Transverse colon (tissue), 4 donors: ENCODE data around the gene EIF4E3. TPM values are rescaled to one million over a fixed set of nuclear protein-coding genes. Genes with fewer than 3 reads are reported as not detected.

ENCODE experiments used
- DNase-seq: peaks from one replicate; pipeline ENCODE4 v3.0.0-alpha.2; 2019
- H3K27ac ChIP-seq, 4 donors: fragments of 200-600 bp; sonication (generic); 2 replicates each; pipeline ENCODE4 v1.5.1; 2016 to 2018; ENCODE audit warnings: inconsistent platforms in 4 of 4
- H3K27me3 ChIP-seq: fragments of 200-600 bp; sonication (generic); 2 replicates; pipeline ENCODE4 v1.5.1; 2017; ENCODE audit warnings: inconsistent platforms
- H3K36me3 ChIP-seq, 4 donors: fragments of 200-600 bp; sonication (generic); 2 replicates each; pipeline ENCODE4 v1.5.1; 2017 to 2019; ENCODE audit warnings: inconsistent platforms in 4 of 4
- H3K4me1 ChIP-seq, 4 donors: fragments of 200-600 bp; sonication (generic); 2 replicates each; pipeline ENCODE4 v1.5.1; 2017 to 2020; ENCODE audit warnings: inconsistent platforms in 4 of 4
- H3K4me3 ChIP-seq, 4 donors: fragments of 200-600 bp; sonication (generic); 1 replicate in 1 of 4; 2 replicates in 3 of 4; pipeline versions ENCODE4 v1.5.1 to v1.6.1; 2017 to 2019; ENCODE audit warnings: inconsistent platforms in 4 of 4
- H3K9me3 ChIP-seq, 2 donors: fragments of 200-600 bp; sonication (generic); 2 replicates each; pipeline ENCODE4 v1.5.1; 2017 to 2019; ENCODE audit warnings: inconsistent platforms in 2 of 2
- EP300 ChIP-seq: sonication (generic); formaldehyde crosslinking; IDR thresholded peaks from one replicate; pipeline ENCODE4 v1.6.1; 2017; ENCODE audit warnings: antibody characterized with exemption, low read depth
- POLR2A ChIP-seq: fragments of 450-650 bp; IDR thresholded peaks from one replicate; pipeline ENCODE4 v1.6.1; 2016; ENCODE audit warnings: antibody characterized with exemption, mild to moderate bottlenecking, moderate library complexity
- POLR2AphosphoS5 ChIP-seq, 3 donors: sonication (generic); formaldehyde crosslinking; IDR thresholded peaks; one replicate each; pipeline ENCODE4 v1.6.1; 2016; ENCODE audit warnings: antibody characterized with exemption in 3 of 3
- WGBS, 2 donors: methylation state at CpG; one replicate each; pipeline ENCODE4 v1.1.5; 2018; ENCODE audit warnings: low coverage in 1 of 2; 5-methylcytosine and 5-hydroxymethylcytosine counted together
- in situ Hi-C, 4 donors: fragments of 200-750 bp; cut with MboI; loops; one replicate each; pipeline versions ENCODE4 v1.15.0 to v1.15.1; 2017; ENCODE audit warnings: low sequenced_read_pairs in 3 of 4, low pct_ligation_motif_present in 1 of 4, low pct_unique_long_range_greater_than_20kb in 1 of 4
- intact Hi-C: fragments of 100-400 bp; cut with DNase I; formaldehyde crosslinking; loops from one replicate; pipeline ENCODE4 v1.15.1; 2023; ENCODE audit warnings: low total_unique reads
- total RNA-seq, 4 donors: library from RNA; depleted of rRNA; stranded (reverse); fragments of >200 nt; gene quantifications; one replicate each; pipeline ENCODE4 v1.1.0, GENCODE V29; 2016
- TF ChIP-seq, protein P1 (sequence below), 5 experiments: fragments of 200-600 bp in 3 of 5; fragments of 450-650 bp in 2 of 5; sonication (generic) in 3 of 5; IDR thresholded peaks; 1 replicate in 2 of 5; 2 replicates in 3 of 5; pipeline ENCODE4 v1.5.1; 2016 to 2017; ENCODE audit warnings: antibody characterized with exemption in 5 of 5, inconsistent platforms in 3 of 5, mild to moderate bottlenecking in 2 of 5, moderate library complexity in 1 of 5

The EIF4E3 gene
- total RNA-seq, 4 donors from 2014 or later = 6.0 to 35.6 (median 19.4) TPM

DNA sequence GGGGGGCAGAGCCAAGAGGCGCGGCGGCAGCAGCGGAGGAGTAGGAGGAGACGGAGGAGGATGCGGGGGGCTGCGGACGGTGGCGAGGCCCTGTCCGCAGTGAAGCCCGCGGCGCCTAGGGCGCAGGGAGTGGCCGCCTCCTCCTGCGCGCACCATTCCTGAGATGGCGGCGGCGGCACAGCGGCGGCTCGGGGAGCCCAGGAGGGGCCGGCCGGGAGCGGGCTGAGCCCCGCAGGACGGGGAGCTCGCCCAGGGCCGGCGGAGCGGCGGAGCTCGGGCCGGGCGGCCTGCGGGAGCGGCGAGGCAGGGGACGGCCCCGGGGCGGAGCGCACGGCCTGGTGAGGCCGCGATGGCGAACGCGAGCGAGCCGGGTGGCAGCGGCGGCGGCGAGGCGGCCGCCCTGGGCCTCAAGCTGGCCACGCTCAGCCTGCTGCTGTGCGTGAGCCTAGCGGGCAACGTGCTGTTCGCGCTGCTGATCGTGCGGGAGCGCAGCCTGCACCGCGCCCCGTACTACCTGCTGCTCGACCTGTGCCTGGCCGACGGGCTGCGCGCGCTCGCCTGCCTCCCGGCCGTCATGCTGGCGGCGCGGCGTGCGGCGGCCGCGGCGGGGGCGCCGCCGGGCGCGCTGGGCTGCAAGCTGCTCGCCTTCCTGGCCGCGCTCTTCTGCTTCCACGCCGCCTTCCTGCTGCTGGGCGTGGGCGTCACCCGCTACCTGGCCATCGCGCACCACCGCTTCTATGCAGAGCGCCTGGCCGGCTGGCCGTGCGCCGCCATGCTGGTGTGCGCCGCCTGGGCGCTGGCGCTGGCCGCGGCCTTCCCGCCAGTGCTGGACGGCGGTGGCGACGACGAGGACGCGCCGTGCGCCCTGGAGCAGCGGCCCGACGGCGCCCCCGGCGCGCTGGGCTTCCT is 28.8 kb upstream of the EIF4E3 start, which contains the start of gene GPR27:
TSS of gene GPR27 (plus strand) at position 155 of the 909 bp plus-strand sequence. CDS start at position 350, 195 bp downstream.
- intact Hi-C loops (no loop called here), in situ Hi-C loops (no loop called here)
- TF ChIP-seq EP300 (no peak), POLR2A (no peak), POLR2AphosphoS5 (IDR thresholded peaks at IDR 0.05) (no peak)
- TF ChIP-seq, protein P1, sequence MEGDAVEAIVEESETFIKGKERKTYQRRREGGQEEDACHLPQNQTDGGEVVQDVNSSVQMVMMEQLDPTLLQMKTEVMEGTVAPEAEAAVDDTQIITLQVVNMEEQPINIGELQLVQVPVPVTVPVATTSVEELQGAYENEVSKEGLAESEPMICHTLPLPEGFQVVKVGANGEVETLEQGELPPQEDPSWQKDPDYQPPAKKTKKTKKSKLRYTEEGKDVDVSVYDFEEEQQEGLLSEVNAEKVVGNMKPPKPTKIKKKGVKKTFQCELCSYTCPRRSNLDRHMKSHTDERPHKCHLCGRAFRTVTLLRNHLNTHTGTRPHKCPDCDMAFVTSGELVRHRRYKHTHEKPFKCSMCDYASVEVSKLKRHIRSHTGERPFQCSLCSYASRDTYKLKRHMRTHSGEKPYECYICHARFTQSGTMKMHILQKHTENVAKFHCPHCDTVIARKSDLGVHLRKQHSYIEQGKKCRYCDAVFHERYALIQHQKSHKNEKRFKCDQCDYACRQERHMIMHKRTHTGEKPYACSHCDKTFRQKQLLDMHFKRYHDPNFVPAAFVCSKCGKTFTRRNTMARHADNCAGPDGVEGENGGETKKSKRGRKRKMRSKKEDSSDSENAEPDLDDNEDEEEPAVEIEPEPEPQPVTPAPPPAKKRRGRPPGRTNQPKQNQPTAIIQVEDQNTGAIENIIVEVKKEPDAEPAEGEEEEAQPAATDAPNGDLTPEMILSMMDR (IDR thresholded peaks at IDR 0.05) = no peak
- 0 to 2% methylated on average over 3 to 39 of the region's 131 CpGs for WGBS, 2 donors
- Histone ChIP-seq H3K36me3 (no peaks in the 10 kb centered on the region), H3K27ac (no peak within 1 kb of the TSS), H3K4me1 (peaks cover 0 to 4% (median 2%) of the 10 kb centered on the region in 4 donors), H3K4me3 (peak within 1 kb of the TSS in 3 of 4 donors; percentile 43 to 64 (median 44)), H3K9me3 (no peaks in the 10 kb centered on the region), H3K27me3 (peaks cover 49% of the 10 kb centered on the region)
- no peak for DNase-seq

DNA sequence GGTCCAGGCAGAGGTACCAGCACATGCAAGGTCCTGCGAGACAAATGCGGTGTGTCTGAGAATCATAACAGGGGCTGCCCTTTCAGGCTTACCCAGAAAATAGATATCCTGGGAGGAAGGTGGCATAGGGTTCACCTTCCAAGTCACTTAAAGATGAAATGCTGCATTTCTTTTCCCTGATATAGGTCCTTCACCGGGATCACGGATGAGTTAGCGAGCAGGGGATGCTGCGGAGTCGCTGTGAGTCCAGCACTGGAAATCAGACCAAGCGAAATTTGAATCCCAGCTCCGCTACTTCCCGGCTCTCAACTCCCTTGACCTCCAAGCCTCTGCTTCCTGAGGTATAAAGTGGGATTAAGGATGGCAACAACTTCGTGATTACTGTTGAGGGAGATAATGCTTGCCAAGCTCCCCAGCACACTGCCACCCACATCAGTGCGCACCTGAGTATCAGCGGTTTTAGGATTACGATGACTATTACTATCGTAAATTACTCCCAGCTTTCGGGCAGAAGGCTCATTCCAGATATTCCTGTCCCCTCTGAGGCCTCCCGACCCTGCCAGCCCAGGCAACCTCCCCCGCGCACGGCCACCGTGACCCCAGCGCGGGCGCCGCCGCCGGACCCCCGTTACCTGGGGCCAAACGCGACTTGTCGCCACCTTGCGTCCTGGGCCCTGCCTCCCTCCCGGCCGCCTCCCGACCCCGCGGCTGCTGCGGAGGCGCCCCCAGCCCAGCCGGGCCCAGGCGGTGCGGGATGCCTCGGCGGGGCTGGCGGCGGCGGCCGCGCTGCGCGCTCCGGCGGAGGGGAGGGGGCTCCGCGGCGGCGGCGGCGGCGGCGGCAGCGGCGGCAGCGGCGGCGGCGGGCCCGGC is 27.9 kb upstream of the EIF4E3 start:
- H3K36me3 ChIP-seq = no peaks in the 10 kb centered on the region
- H3K4me3 ChIP-seq = peak overlapping the region in 3 of 4 donors; percentile 34 to 64 (median 44)
- peaks cover 0 to 4% (median 2%) of the 10 kb centered on the region in 4 donors for H3K4me1 ChIP-seq
- DNase-seq = no peak
- no peak for TF ChIP-seq POLR2A
- TF ChIP-seq POLR2AphosphoS5 (IDR thresholded peaks at IDR 0.05) = no peak
- no peak for TF ChIP-seq EP300
- TF ChIP-seq, protein P1 (IDR thresholded peaks at IDR 0.05) = no peak
- H3K27me3 ChIP-seq = peaks cover 49% of the 10 kb centered on the region
- no peaks in the 10 kb centered on the region for H3K9me3 ChIP-seq
- in situ Hi-C loops = no loop called here
- intact Hi-C loops = no loop called here
- WGBS, 2 donors = 60% methylated on average over 16 of the region's 68 CpGs; no CpG with 5 or more reads in 1 of the 2 donors
- no peak overlapping the region for H3K27ac ChIP-seq

DNA sequence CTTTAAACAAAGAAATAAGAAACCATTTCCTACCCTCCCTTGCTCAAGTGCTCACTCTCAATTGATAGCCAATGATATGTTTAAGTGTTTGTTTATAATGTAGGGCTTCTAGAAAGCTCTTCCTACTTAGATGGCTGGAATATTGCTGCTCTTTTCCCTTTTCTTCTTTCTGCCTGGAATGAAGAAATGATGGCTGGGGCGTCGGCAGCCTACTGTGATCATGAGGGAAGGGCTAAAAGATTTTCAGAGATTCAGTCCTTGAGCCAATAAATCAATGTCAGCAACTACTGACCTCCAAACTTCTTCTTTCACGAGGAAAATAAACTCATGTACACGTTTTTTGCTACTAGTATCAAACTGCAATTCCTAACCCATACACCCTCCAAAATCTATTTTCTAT is 26.4 kb upstream of the EIF4E3 start:
- H3K4me3 ChIP-seq = no peak overlapping the region
- peaks cover 39% of the 10 kb centered on the region for H3K27me3 ChIP-seq
- in situ Hi-C loops = no loop called here
- TF ChIP-seq EP300 (no peak), POLR2AphosphoS5 (IDR thresholded peaks at IDR 0.05) (no peak), POLR2A (no peak)
- TF ChIP-seq, protein P1 (IDR thresholded peaks at IDR 0.05) = no peak
- WGBS, 2 donors = 92 to 93% methylated on average over 4 of the region's 4 CpGs
- H3K27ac ChIP-seq = no peak overlapping the region
- DNase-seq = no peak
- peaks cover 0 to 4% (median 2%) of the 10 kb centered on the region in 4 donors for H3K4me1 ChIP-seq
- H3K36me3 ChIP-seq = no peaks in the 10 kb centered on the region
- H3K9me3 ChIP-seq = no peaks in the 10 kb centered on the region
- intact Hi-C loops = no loop called here

DNA sequence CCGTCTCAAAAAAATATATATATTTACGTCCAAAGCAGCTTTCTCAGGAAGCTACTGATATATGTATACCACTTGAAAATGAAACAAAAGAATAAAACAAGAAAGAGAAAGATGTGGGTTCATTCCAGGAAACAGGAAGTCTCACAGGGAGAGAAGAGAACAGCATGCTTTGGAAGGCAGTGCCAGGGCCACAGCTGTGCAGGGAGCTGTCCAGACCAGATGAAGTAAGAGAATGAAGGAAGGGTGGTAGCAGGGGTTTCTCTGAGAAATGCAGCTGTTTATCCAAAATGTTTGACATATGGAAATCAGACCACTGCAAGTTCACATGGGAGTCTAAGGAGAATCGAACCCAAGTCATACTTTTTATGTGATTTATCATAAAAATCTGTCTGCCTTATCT is 19.5 kb upstream of the EIF4E3 start:
- in situ Hi-C loops (loop anchor here in 1 of 4 donors (25.0 kb wide), 1 partner anchor 1093 kb away; the partner anchor contains the start of gene SHQ1), intact Hi-C loops (no loop called here)
- peaks cover 24 to 25% of the 10 kb centered on the region in 2 donors for H3K9me3 ChIP-seq
- H3K27ac ChIP-seq = no peak overlapping the region
- H3K4me1 ChIP-seq = no peaks in the 10 kb centered on the region
- no peak overlapping the region for H3K4me3 ChIP-seq
- no peak for DNase-seq
- H3K36me3 ChIP-seq = no peaks in the 10 kb centered on the region
- TF ChIP-seq POLR2AphosphoS5 (IDR thresholded peaks at IDR 0.05) (no peak), EP300 (no peak), POLR2A (no peak)
- TF ChIP-seq, protein P1 (IDR thresholded peaks at IDR 0.05) = no peak
- H3K27me3 ChIP-seq = no peaks in the 10 kb centered on the region
- 75 to 92% methylated on average over 2 to 3 of the region's 3 CpGs for WGBS, 2 donors
